Sigmoid colon (tissue), 7 donors: Measurements from ENCODE around the gene CCPG1. TPM values are rescaled to one million over a fixed set of nuclear protein-coding genes. Genes with fewer than 3 reads are reported as not detected.

Experiments
- DNase-seq: peaks from one replicate; pipeline ENCODE4 v3.0.0-alpha.2; 2019
- H3K27ac ChIP-seq, 4 donors: fragments of 200-600 bp; sonication (generic); one replicate each; pipeline ENCODE4 v1.5.1; 2016 to 2019; ENCODE audit warnings: mild to moderate bottlenecking in 1 of 4
- H3K27me3 ChIP-seq, 3 donors: fragments of 200-600 bp; sonication (generic); one replicate each; pipeline ENCODE4 v1.5.1; 2019; ENCODE audit warnings: mild to moderate bottlenecking in 1 of 3
- H3K36me3 ChIP-seq, 4 donors: fragments of 200-600 bp; sonication (generic); one replicate each; pipeline ENCODE4 v1.5.1; 2016 to 2019
- H3K4me1 ChIP-seq, 4 donors: fragments of 200-600 bp; sonication (generic); one replicate each; pipeline ENCODE4 v1.5.1; 2017 to 2019
- H3K4me3 ChIP-seq, 4 donors: fragments of 200-600 bp; sonication (generic); one replicate each; pipeline ENCODE4 v1.5.1; 2017 to 2019; ENCODE audit warnings: mild to moderate bottlenecking in 2 of 4, moderate library complexity in 1 of 4
- H3K9me3 ChIP-seq, 4 donors: fragments of 200-600 bp in 3 of 4; sonication (generic) in 3 of 4; one replicate each; pipeline versions ENCODE4 v1.5.1 to v1.6.1; 2013 to 2019
- CTCF ChIP-seq, 4 experiments: fragments of 450-650 bp in 3 of 4; fragments of 200-600 bp in 1 of 4; IDR thresholded peaks; one replicate each; pipeline ENCODE4 v1.5.1; 2016 to 2019; ENCODE audit warnings: antibody characterized with exemption in 4 of 4, mild to moderate bottlenecking in 3 of 4, moderate library complexity in 2 of 4
- EP300 ChIP-seq, 4 donors: sonication (generic); formaldehyde crosslinking; IDR thresholded peaks; one replicate each; pipeline ENCODE4 v1.6.1; 2017; ENCODE audit warnings: antibody characterized with exemption in 4 of 4
- POLR2A ChIP-seq, 2 donors: fragments of 450-650 bp; IDR thresholded peaks; one replicate each; pipeline ENCODE4 v1.6.1; 2016; ENCODE audit warnings: antibody characterized with exemption in 2 of 2, mild to moderate bottlenecking in 2 of 2, moderate library complexity in 2 of 2
- POLR2AphosphoS5 ChIP-seq, 4 donors: sonication (generic); formaldehyde crosslinking; IDR thresholded peaks; one replicate each; pipeline ENCODE4 v1.6.1; 2017; ENCODE audit warnings: antibody characterized with exemption in 4 of 4
- WGBS, 2 donors: extraction: QIAGEN DNeasy Blood & Tissue Kit; methylation state at CpG; one replicate each; pipeline ENCODE4 v1.1.7; 2013; 5-methylcytosine and 5-hydroxymethylcytosine counted together
- intact Hi-C: fragments of 100-400 bp; cut with DNase I; formaldehyde crosslinking; loops from one replicate; pipeline ENCODE4 v1.15.1; 2023
- polyA plus RNA-seq, 3 donors: library from polyadenylated mRNA; stranded (reverse); fragments of 200-250 nt; gene quantifications; one replicate each; pipeline ENCODE4 v1.2.3, GENCODE V29; 2013
- total RNA-seq, 4 donors: library from RNA; depleted of rRNA; stranded (reverse); fragments of >200 nt; gene quantifications; one replicate each; pipeline ENCODE4 v1.1.0, GENCODE V29; 2016
- donor health status: healthy with polysubstance abuse.
- donor health status: Bipolar disorder and iron deficiency.
- donor health status: healthy.

Gene CCPG1
- total and polyA plus RNA-seq, 7 donors: 7.6 to 58.7 (median 49.0) TPM

GRCh38 chr15:55398243-55398642, 9.9 kb downstream of the CCPG1 start:
- 97 to 98% methylated on average over 5 of the region's 5 CpGs for WGBS, 2 donors
- H3K27me3 ChIP-seq: no peaks in the 10 kb centered on the region
- intact Hi-C loops: no loop called here
- no peak for DNase-seq
- no peaks in the 10 kb centered on the region for H3K36me3 ChIP-seq
- H3K27ac ChIP-seq: no peak overlapping the region
- H3K4me3 ChIP-seq: no peak overlapping the region
- H3K9me3 ChIP-seq: no peaks in the 10 kb centered on the region
- TF ChIP-seq POLR2AphosphoS5 (IDR thresholded peaks at IDR 0.05): no peak
- no peak for TF ChIP-seq EP300 (IDR thresholded peaks at IDR 0.05)
- TF ChIP-seq CTCF (IDR thresholded peaks at IDR 0.05): no peak
- TF ChIP-seq POLR2A (IDR thresholded peaks at IDR 0.05): no peak
- H3K4me1 ChIP-seq: peaks cover 0 to 10% (median 9%) of the 10 kb centered on the region in 4 donors

- DNase-seq: no peak
- Histone ChIP-seq H3K4me3 (no peak overlapping the region), H3K4me1 (no peaks in the 10 kb centered on the region), H3K9me3 (no peaks in the 10 kb centered on the region), H3K27ac (no peak overlapping the region), H3K27me3 (no peaks in the 10 kb centered on the region), H3K36me3 (no peaks in the 10 kb centered on the region)
- TF ChIP-seq EP300 (IDR thresholded peaks at IDR 0.05) (no peak), POLR2A (IDR thresholded peaks at IDR 0.05) (no peak), CTCF (IDR thresholded peaks at IDR 0.05) (no peak), POLR2AphosphoS5 (IDR thresholded peaks at IDR 0.05) (no peak)
- WGBS, 2 donors: 95 to 98% methylated on average over 1 of the region's 1 CpG
- intact Hi-C loops: no loop called here
Measured at GRCh38 chr15:55394694-55395093, 13.5 kb downstream of the CCPG1 start.

DNA sequence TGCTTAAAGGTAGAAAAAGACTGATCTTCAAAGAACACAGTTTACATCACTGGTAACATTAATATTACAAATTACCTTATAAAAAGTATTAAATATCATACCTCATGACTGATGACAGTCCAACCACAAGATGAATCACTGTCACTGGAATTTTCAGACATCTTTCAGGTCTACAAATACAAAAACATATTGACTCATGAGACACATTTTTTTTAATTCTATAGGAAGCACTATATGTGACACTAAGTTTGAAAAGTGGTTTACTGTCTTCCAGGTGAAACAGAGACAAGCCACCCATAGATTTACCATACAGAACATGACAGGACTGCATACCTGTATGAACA, 18.9 kb downstream of the CCPG1 start:
- Histone ChIP-seq H3K27ac (no peak overlapping the region), H3K27me3 (no peaks in the 10 kb centered on the region), H3K4me3 (no peak overlapping the region), H3K9me3 (no peaks in the 10 kb centered on the region), H3K36me3 (peaks cover 0 to 37% (median 4%) of the 10 kb centered on the region in 4 donors), H3K4me1 (no peaks in the 10 kb centered on the region)
- no peak for DNase-seq
- TF ChIP-seq EP300 (IDR thresholded peaks at IDR 0.05): no peak
- no peak for TF ChIP-seq POLR2AphosphoS5 (IDR thresholded peaks at IDR 0.05)
- no peak for TF ChIP-seq CTCF (IDR thresholded peaks at IDR 0.05)
- TF ChIP-seq POLR2A (IDR thresholded peaks at IDR 0.05): no peak
- intact Hi-C loops: no loop called here

DNA sequence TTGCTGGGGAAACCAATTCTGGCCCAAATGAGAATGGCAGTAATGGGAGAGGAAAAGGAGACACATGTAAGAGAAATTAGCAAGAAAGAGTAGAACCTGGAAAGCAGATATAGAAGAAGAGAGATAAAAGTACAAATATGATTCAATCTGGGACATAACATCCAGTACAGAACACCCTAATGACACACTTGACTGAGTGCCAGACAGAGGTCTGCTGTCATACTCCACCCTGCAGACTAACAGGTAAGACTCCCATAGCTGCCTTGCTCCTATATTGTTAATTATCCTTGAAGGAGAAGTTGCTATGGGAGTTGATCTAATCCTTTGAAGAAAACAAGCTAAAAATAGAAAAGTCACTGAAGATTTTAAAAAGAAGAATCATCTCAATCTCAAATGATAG, 21.1 kb downstream of the CCPG1 start:
- H3K4me3 ChIP-seq: no peak overlapping the region
- no peak overlapping the region for H3K27ac ChIP-seq
- TF ChIP-seq POLR2A (IDR thresholded peaks at IDR 0.05) (no peak), POLR2AphosphoS5 (IDR thresholded peaks at IDR 0.05) (no peak), CTCF (IDR thresholded peaks at IDR 0.05) (no peak), EP300 (IDR thresholded peaks at IDR 0.05) (no peak)
- peaks cover 0 to 54% (median 16%) of the 10 kb centered on the region in 4 donors for H3K36me3 ChIP-seq
- H3K4me1 ChIP-seq: no peaks in the 10 kb centered on the region
- no peak for DNase-seq
- H3K27me3 ChIP-seq: no peaks in the 10 kb centered on the region
- no peaks in the 10 kb centered on the region for H3K9me3 ChIP-seq
- intact Hi-C loops: no loop called here

DNA sequence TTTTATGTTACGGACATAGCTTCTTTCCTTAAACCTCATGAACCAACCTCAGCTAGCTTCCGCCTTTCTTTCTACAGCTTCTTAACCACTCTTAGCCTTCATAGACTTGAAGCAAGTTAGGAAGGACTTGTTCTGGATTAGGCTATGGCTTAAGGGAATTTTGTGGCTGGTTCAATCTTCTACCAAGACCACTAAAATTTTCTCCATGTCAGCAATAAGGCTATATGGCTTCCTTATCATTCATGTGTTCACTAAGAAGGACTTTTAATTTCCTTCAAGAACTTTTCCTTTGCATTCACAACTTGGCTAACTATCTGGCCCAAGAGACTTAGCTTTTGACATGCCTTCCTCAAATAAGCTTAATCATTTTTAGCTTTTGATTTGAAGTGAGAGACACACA, 24.5 kb downstream of the CCPG1 start:
- H3K4me3 ChIP-seq: no peak overlapping the region
- H3K27ac ChIP-seq: no peak overlapping the region
- H3K9me3 ChIP-seq: no peaks in the 10 kb centered on the region
- H3K4me1 ChIP-seq: no peaks in the 10 kb centered on the region
- no peak for DNase-seq
- no peaks in the 10 kb centered on the region for H3K27me3 ChIP-seq
- WGBS, 2 donors: 98 to 100% methylated on average over 2 of the region's 2 CpGs
- H3K36me3 ChIP-seq: peaks cover 10 to 67% (median 18%) of the 10 kb centered on the region in 4 donors
- intact Hi-C loops: no loop called here
- TF ChIP-seq POLR2AphosphoS5 (IDR thresholded peaks at IDR 0.05) (no peak), EP300 (IDR thresholded peaks at IDR 0.05) (no peak), POLR2A (IDR thresholded peaks at IDR 0.05) (no peak), CTCF (IDR thresholded peaks at IDR 0.05) (no peak)
